Thoracic aorta (tissue), 2 donors: ENCODE results near the gene ZNF584. TPM values are rescaled to one million over a fixed set of nuclear protein-coding genes. Genes with fewer than 3 reads are reported as not detected.
A peak's percentile ranks its signal among the peaks of the same experiment; 100 is the strongest.

ENCODE experiments used
- ATAC-seq: fragments of 150-250 bp; one replicate; pipeline ENCODE4 v1.8.0; 2017; ENCODE audit warnings: low read depth; ENCODE audit not compliant: insufficient number of reproducible peaks, low FRiP score
- DNase-seq: peaks from one replicate; pipeline ENCODE4 v3.0.0-alpha.2; 2020; ENCODE audit warnings: low spot score
- H3K27ac ChIP-seq, 2 donors: fragments of 200-600 bp; sonication (generic); 1 replicate in 1 of 2; 2 replicates in 1 of 2; pipeline ENCODE4 v1.5.1; 2016; ENCODE audit warnings: mild to moderate bottlenecking in 2 of 2, moderate library complexity in 2 of 2
- H3K27me3 ChIP-seq: fragments of 200-600 bp; sonication (generic); replicated peaks from 2 replicates; pipeline ENCODE4 v1.6.0; 2016; ENCODE audit warnings: mild to moderate bottlenecking; ENCODE audit not compliant: insufficient read depth
- H3K36me3 ChIP-seq: fragments of 200-600 bp; sonication (generic); one replicate; pipeline ENCODE4 v1.5.1; 2016
- H3K4me1 ChIP-seq, 2 donors: fragments of 200-600 bp; sonication (generic); 1 replicate in 1 of 2; 2 replicates in 1 of 2; pipeline versions ENCODE4 v1.5.1 to v1.6.0; 2016; ENCODE audit warnings: low read depth in 2 of 2, mild to moderate bottlenecking in 1 of 2; ENCODE audit not compliant: control insufficient read depth in 1 of 2
- H3K4me3 ChIP-seq: fragments of 200-600 bp; sonication (generic); 2 replicates; pipeline ENCODE4 v1.5.1; 2016; ENCODE audit warnings: mild to moderate bottlenecking
- H3K9me3 ChIP-seq: fragments of 200-600 bp; sonication (generic); 2 replicates; pipeline ENCODE4 v1.5.1; 2016
- total RNA-seq, 2 donors: library from RNA; depleted of rRNA; stranded (reverse); fragments of >200 nt; gene quantifications; one replicate each; pipeline versions ENCODE4 v1.1.0 to v1.2.3, GENCODE V29; 2016
- TF ChIP-seq, protein P1 (sequence below): fragments of 200-600 bp; sonication (generic); IDR thresholded peaks from one replicate; pipeline ENCODE4 v1.5.1; 2019; ENCODE audit warnings: antibody characterized with exemption

ZNF584 gene
- total RNA-seq, 2 donors from 2014 or later, result 18.7 to 31.5 TPM

DNA sequence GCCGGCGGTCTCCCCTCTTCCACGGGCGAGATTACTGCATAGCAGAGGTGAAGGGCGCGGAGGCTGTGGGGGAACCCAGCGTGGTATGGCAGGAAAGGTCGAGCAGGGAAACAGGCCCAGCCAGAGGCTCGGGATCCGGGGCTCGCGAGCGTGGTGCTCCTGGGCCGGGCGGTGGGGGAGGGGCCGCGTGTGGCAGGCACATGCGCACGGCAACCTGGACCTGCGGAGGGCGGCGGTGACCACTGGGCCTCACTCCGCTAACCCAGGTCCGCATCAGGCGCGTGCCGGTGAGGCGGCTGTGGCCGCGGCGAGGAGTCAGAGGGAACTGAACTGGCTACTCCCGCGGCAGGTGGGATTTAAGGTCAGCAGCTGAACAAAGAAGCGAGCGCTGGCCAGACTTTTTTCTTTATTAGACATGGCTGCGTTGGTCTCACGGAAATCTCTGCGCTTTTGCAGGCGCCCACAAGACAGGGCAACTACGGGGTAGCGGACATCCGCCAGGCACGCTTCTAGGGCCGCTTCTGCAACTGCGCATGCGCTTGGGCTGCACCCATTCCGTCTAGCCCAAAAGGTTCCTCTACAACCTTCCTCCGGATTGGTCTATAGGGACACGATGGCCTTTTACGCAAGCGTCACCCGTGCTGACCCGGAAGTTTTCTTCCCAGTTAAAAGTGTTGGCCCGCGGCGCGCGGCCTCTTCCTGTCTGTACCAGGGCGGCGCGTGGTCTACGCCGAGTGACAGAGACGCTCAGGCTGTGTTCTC, 21.7 kb upstream of the ZNF584 start, which contains the start of gene RPS5:
TSS of gene RPS5 (plus strand) at position 694 of the 762 bp plus-strand sequence. CDS start 869 bp downstream, outside the sequence.
- DNase-seq, result peak; percentile 85
- Histone ChIP-seq H3K4me1 (peaks cover 15 to 35% of the 10 kb centered on the region in 2 donors), H3K27ac (peak within 1 kb of the TSS; percentile 94 to 99)

DNA sequence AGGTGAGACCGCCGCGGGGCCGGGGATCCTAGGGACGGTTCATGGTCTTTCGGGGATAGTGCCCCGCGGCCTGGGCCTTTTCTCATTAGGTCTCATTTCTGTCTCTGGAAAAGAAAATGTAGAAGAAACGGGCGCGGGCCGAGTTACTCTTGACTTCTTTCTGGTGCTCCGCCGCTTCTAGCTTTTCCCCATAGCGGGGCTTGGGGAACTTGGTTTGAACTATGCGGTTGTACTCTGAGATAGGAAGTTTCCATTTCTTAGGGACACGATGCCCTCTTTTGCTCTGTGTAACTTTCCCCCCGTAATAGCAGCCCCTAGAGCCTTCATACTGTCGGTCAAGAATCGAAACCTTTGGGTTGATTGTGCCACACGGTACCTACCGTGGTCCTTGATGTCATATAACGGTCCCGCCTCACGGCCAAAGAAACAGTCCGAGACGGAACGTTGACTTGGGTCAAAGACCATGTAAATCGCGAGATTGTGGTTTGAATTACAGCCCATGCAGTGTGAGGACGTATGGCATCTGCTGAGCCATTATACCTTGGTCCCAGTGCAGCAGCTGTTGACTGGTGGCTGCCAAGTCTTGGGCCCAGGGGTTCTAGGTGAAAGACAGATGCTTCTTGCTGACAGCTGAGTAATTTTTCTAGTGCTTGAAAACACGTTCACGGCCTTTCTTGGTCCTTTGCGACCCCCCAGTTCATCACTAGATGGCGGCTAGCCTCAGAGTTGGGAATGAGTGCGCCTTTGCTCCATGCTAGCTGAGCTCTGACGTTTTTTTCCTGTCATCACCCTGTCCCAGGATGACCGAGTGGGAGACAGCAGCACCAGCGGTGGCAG, 20.9 kb upstream of the ZNF584 start:
- no peak for DNase-seq
- Histone ChIP-seq H3K4me3 (peak overlapping the region; percentile 78), H3K36me3 (peaks cover 21% of the 10 kb centered on the region), H3K27me3 (no peaks in the 10 kb centered on the region), H3K4me1 (peaks cover 13 to 31% of the 10 kb centered on the region in 2 donors), H3K9me3 (no peaks in the 10 kb centered on the region), H3K27ac (peak overlapping the region; percentile 94 to 99)
- TF ChIP-seq, protein P1, sequence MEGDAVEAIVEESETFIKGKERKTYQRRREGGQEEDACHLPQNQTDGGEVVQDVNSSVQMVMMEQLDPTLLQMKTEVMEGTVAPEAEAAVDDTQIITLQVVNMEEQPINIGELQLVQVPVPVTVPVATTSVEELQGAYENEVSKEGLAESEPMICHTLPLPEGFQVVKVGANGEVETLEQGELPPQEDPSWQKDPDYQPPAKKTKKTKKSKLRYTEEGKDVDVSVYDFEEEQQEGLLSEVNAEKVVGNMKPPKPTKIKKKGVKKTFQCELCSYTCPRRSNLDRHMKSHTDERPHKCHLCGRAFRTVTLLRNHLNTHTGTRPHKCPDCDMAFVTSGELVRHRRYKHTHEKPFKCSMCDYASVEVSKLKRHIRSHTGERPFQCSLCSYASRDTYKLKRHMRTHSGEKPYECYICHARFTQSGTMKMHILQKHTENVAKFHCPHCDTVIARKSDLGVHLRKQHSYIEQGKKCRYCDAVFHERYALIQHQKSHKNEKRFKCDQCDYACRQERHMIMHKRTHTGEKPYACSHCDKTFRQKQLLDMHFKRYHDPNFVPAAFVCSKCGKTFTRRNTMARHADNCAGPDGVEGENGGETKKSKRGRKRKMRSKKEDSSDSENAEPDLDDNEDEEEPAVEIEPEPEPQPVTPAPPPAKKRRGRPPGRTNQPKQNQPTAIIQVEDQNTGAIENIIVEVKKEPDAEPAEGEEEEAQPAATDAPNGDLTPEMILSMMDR, result no peak
- ATAC-seq, result no peak

More for the DNA sequence above, 21.7 kb upstream of the ZNF584 start, which contains the start of gene RPS5:
- TF ChIP-seq, protein P1, result no peak
- Histone ChIP-seq H3K4me3 (peak within 1 kb of the TSS; percentile 78), H3K9me3 (no peaks in the 10 kb centered on the region), H3K36me3 (peaks cover 13% of the 10 kb centered on the region), H3K27me3 (no peaks in the 10 kb centered on the region)
- peak; percentile 96 for ATAC-seq

DNA sequence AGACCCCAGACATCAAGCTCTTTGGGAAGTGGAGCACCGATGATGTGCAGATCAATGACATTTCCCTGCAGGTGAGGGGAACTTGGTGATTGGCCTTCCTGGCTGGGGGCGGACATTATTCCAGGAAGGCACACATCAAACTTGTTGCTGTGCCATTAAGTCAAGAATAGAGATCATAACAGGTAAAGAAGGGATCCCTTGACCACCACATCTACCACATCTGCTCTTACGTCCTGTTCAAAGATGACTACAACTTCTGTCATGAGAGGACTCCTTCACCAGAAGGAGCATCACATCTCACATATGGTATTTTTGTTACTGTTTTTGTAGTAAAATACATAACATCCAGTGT, 20.3 kb upstream of the ZNF584 start:
- ATAC-seq (no peak), DNase-seq (no peak)
- no peaks in the 10 kb centered on the region for H3K9me3 ChIP-seq
- H3K27me3 ChIP-seq, result no peaks in the 10 kb centered on the region
- TF ChIP-seq, protein P1, result no peak
- H3K4me3 ChIP-seq, result peak overlapping the region; percentile 78
- no peak overlapping the region for H3K27ac ChIP-seq
- H3K36me3 ChIP-seq, result peaks cover 27% of the 10 kb centered on the region
- H3K4me1 ChIP-seq, result peaks cover 13 to 31% of the 10 kb centered on the region in 2 donors

DNA sequence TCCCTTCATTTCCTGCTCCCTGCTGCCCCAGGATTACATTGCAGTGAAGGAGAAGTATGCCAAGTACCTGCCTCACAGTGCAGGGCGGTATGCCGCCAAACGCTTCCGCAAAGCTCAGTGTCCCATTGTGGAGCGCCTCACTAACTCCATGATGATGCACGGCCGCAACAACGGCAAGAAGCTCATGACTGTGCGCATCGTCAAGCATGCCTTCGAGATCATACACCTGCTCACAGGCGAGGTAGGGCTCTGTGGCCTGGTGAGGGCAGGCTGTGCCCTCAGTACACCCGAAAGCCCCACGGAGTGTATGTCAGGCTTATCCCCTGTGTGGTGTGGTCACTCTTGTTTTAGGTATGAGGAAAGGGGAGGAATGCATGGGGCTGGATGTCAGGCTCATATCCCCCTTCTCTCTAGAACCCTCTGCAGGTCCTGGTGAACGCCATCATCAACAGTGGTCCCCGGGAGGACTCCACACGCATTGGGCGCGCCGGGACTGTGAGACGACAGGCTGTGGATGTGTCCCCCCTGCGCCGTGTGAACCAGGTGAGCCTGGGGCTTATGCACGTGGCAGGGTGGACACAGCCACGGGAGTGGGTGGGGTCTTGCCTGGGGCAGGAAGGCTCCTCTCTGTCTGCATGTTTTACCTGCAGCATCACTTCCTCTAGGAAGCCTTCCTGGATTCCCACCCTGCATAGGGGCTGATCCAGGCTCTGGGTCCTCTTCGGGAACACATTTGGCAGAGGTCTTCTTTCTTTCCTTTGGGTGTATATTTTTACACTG, 15.3 kb upstream of the ZNF584 start:
- no peaks in the 10 kb centered on the region for H3K27me3 ChIP-seq
- H3K4me3 ChIP-seq, result no peak overlapping the region
- no peak overlapping the region for H3K27ac ChIP-seq
- H3K36me3 ChIP-seq, result peaks cover 42% of the 10 kb centered on the region
- H3K4me1 ChIP-seq, result peaks cover 0 to 11% of the 10 kb centered on the region in 2 donors
- no peaks in the 10 kb centered on the region for H3K9me3 ChIP-seq
- no peak for DNase-seq
- TF ChIP-seq, protein P1, result no peak
- no peak for ATAC-seq
